KMS-11 (cell line): ENCODE measurements around the gene MVB12B.

Experiments
- H2AFZ ChIP-seq: fragments of 200-600 bp; sonication (generic); 2 replicates; pipeline ENCODE4 v1.6.1; 2016; ENCODE audit warnings: antibody characterized with exemption, mixed run types, low read depth
- H3K27ac ChIP-seq: fragments of 200-600 bp; sonication (generic); 2 replicates; pipeline ENCODE4 v1.6.1; 2016; ENCODE audit warnings: mild to moderate bottlenecking, mixed run types
- H3K27me3 ChIP-seq: fragments of 200-600 bp; sonication (generic); 2 replicates; pipeline ENCODE4 v1.6.1; 2017; ENCODE audit warnings: mild to moderate bottlenecking, low read depth, mixed run types, moderate library complexity; ENCODE audit not compliant: insufficient read depth
- H3K36me3 ChIP-seq: fragments of 200-600 bp; sonication (generic); 2 replicates; pipeline ENCODE4 v1.6.1; 2017; ENCODE audit warnings: mild to moderate bottlenecking, mixed run types; ENCODE audit not compliant: insufficient read depth
- H3K4me1 ChIP-seq: fragments of 200-600 bp; sonication (generic); 2 replicates; pipeline ENCODE4 v1.6.1; 2016; ENCODE audit warnings: mild to moderate bottlenecking, low read depth, mixed run types; ENCODE audit not compliant: poor library complexity, severe bottlenecking
- H3K4me2 ChIP-seq: fragments of 200-600 bp; sonication (generic); 2 replicates; pipeline ENCODE4 v1.7.0; 2016; ENCODE audit warnings: mild to moderate bottlenecking, mixed run types
- H3K4me3 ChIP-seq: fragments of 200-600 bp; sonication (generic); IDR thresholded peaks from 2 replicates; pipeline ENCODE4 v1.6.1; 2017; ENCODE audit warnings: low read depth, low read length, mixed read lengths; ENCODE audit not compliant: insufficient read depth
- H3K79me2 ChIP-seq: fragments of 200-600 bp; sonication (generic); 2 replicates; pipeline ENCODE4 v1.6.1; 2016; ENCODE audit warnings: low read depth, mixed run types; ENCODE audit not compliant: insufficient read depth
- H3K9ac ChIP-seq: fragments of 200-600 bp; sonication (generic); 2 replicates; pipeline ENCODE4 v1.6.1; 2016; ENCODE audit warnings: mild to moderate bottlenecking, mixed run types
- H4K20me1 ChIP-seq: fragments of 200-600 bp; sonication (generic); 2 replicates; pipeline ENCODE4 v1.6.1; 2016; ENCODE audit warnings: mild to moderate bottlenecking, mixed run types; ENCODE audit not compliant: insufficient read depth
- CTCF ChIP-seq: fragments of 200-600 bp; sonication (generic); conservative IDR thresholded peaks from 2 replicates; pipeline ENCODE4 v1.6.1; 2017; ENCODE audit warnings: low read depth, mild to moderate bottlenecking, antibody characterized with exemption, low read length, moderate library complexity, mixed read lengths

MVB12B gene

DNA sequence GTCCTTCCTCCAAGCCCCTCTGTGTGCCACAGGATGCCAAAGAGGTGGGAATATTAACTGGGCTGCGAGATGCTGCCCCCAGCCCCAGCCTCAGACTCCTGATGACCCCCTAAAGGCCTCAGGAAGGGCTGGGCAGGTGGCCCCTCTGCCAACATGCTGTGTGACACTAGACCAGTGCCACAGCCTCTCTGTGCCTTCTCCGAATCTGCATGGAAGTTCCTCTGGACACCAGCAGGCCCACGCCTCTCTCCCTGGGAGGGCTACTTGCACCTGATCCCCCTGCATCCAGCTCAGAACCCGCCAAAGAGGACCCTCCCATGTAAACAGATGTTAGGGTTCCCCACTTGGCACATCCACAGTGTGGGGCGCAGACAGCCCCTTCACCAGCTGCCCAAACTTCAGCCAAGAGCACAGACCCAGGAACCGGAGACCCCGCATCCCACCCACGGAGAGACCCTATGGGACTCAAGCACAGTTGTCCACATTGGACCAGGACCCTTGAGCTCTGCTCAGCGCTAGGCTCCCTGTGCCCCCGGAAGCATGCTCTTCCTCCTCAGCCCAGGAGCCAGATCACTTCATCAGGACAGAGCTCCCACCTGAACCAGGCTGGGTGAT is 195.5 kb downstream of the MVB12B start:
- Histone ChIP-seq H3K4me1 (peaks cover 31% of the 10 kb centered on the region), H3K27me3 (no peaks in the 10 kb centered on the region)

GRCh38 chr9:126522612-126523356 is 196.2 kb downstream of the MVB12B start:
- TF ChIP-seq CTCF, result no peak
- H3K27ac ChIP-seq, result no peak overlapping the region
- no peak overlapping the region for H3K4me3 ChIP-seq
- H3K36me3 ChIP-seq, result no peaks in the 10 kb centered on the region
- H3K9ac ChIP-seq, result no peak overlapping the region
- H3K27me3 ChIP-seq, result no peaks in the 10 kb centered on the region
- no peaks in the 10 kb centered on the region for H4K20me1 ChIP-seq
- H3K79me2 ChIP-seq, result no peaks in the 10 kb centered on the region
- peaks cover 27% of the 10 kb centered on the region for H3K4me1 ChIP-seq
- H3K4me2 ChIP-seq, result no peak overlapping the region
- H2AFZ ChIP-seq, result no peak overlapping the region

More for the DNA sequence above, 195.5 kb downstream of the MVB12B start:
- Histone ChIP-seq H3K9ac (no peak overlapping the region), H4K20me1 (no peaks in the 10 kb centered on the region), H3K4me2 (no peak overlapping the region), H2AFZ (no peak overlapping the region), H3K27ac (no peak overlapping the region), H3K79me2 (no peaks in the 10 kb centered on the region), H3K36me3 (no peaks in the 10 kb centered on the region), H3K4me3 (no peak overlapping the region)
- no peak for TF ChIP-seq CTCF

GRCh38 chr9:126523611-126524111 is 197.0 kb downstream of the MVB12B start:
- no peak overlapping the region for H3K27ac ChIP-seq
- H3K79me2 ChIP-seq, result no peaks in the 10 kb centered on the region
- no peaks in the 10 kb centered on the region for H3K27me3 ChIP-seq
- no peaks in the 10 kb centered on the region for H3K36me3 ChIP-seq
- H3K4me1 ChIP-seq, result peaks cover 18% of the 10 kb centered on the region
- H4K20me1 ChIP-seq, result no peaks in the 10 kb centered on the region
- no peak overlapping the region for H3K4me3 ChIP-seq
- no peak overlapping the region for H3K9ac ChIP-seq
- no peak overlapping the region for H2AFZ ChIP-seq
- no peak for TF ChIP-seq CTCF
- no peak overlapping the region for H3K4me2 ChIP-seq

GRCh38 chr9:126524353-126525077 is 197.9 kb downstream of the MVB12B start:
- TF ChIP-seq CTCF, result no peak
- Histone ChIP-seq H3K27me3 (no peaks in the 10 kb centered on the region), H3K4me1 (peaks cover 10% of the 10 kb centered on the region), H3K9ac (no peak overlapping the region), H3K79me2 (no peaks in the 10 kb centered on the region), H3K4me2 (no peak overlapping the region), H3K27ac (no peak overlapping the region), H3K36me3 (no peaks in the 10 kb centered on the region), H3K4me3 (no peak overlapping the region), H2AFZ (no peak overlapping the region), H4K20me1 (no peaks in the 10 kb centered on the region)
